ENCODE data around the gene SLC9A7. TPM values are rescaled to one million over a fixed set of nuclear protein-coding genes. Genes with fewer than 3 reads are reported as not detected.

Gene SLC9A7
- total RNA-seq, 1 donor from 2014 or later, result 5.5 TPM

DNA sequence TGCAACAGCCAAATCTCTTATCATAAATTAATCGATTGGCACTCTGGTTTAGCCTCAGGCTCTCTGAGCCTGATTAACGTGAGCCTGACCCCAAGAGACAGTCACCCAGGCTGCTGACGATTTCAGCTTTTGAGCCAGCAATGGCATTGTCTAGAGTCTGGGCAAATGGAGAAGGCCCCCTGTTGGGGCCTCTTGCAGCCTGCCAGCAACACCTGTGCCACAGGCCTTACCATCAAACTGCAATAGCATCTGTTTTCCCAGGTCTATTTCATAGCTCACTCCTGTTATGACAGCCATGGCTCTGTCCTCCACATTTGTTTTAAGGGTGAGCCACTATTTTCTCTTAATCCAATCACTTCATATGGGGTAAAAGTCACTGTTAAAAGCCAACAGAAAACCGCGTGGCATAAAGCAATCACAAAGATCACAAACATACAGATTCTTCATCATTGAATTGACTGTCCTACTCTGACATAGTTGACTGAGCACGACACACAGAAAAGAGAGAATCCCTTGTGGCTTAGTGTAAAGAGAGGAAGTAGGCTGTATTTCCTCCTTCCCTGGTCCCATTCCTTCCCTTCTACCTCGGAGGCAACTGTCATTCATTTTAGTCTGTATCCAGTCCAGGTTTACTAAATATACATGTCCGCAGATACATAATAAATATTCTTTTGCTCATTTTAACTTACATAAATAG, 47.8 kb downstream of the SLC9A7 start:
- Histone ChIP-seq H3K4me1 (no peaks in the 10 kb centered on the region), H3K27me3 (no peaks in the 10 kb centered on the region), H3K27ac (no peak overlapping the region), H3K4me3 (no peak overlapping the region), H3K9me3 (no peaks in the 10 kb centered on the region), H3K36me3 (no peaks in the 10 kb centered on the region)
- DNase-seq (ENCODE audit: low spot score in 2 of 2), result no peak
- intact Hi-C loops (cut with DNase I), result no loop called here
- no peak for TF ChIP-seq CTCF (IDR thresholded peaks at IDR 0.05)

DNA sequence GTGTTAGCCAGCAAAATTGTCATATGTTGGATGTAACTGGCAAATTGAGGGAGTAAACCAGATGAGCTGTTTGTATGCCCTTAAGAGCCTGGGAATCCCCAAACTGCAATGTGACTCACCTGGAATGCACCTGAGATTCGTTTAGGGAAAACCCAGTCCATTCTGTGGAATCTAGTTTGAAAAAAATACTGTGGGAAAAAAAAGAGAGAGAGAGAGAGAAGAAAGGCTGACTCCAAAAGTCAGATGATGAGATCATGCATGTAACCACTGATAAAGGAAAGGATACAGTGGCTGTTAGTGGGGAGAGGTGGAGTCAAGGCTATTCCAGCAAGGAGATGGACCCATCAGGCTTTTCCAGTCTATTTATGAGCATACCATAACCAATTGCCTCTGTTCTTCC, 48.5 kb downstream of the SLC9A7 start:
- intact Hi-C loops (cut with DNase I), result no loop called here
- H3K4me3 ChIP-seq, result no peak overlapping the region
- no peaks in the 10 kb centered on the region for H3K9me3 ChIP-seq
- no peaks in the 10 kb centered on the region for H3K4me1 ChIP-seq
- no peak for TF ChIP-seq CTCF (IDR thresholded peaks at IDR 0.05)
- H3K27me3 ChIP-seq, result no peaks in the 10 kb centered on the region
- no peak for DNase-seq (ENCODE audit: low spot score in 2 of 2)
- H3K36me3 ChIP-seq, result no peaks in the 10 kb centered on the region
- no peak overlapping the region for H3K27ac ChIP-seq

DNA sequence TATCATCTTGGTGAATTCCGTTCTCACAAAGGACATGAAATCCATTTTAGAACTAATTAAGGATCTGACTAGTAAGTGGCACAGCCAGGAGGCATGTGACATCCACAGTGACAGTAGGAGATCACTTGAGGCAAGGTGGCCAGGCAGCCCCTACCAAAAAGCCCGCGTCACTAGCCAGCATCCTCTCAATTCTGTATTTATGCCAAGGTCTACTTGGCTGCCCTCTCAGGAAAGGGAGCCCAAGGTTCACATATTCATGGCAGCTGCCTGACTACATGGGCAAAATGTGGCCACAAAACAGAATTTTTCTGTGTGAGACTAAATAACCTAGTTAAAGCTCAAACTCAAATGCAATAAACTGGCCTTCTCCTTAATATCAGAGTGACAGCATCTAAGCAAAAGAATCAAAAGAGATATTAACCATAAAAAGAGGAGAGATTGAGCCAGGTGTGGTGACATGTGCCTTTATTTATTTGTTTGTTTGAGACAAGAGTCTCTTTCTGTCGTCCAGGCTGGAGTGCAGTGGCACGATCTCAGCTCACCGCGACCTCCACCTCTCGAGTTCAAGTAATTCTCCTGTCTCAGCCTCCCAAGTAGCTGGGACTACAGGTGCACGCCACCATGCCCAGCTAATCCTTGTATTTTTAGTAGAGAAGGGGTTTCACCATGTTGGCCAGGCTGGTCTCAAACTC, 51.5 kb downstream of the SLC9A7 start:
- Histone ChIP-seq H3K27me3 (no peaks in the 10 kb centered on the region), H3K27ac (no peak overlapping the region), H3K4me1 (no peaks in the 10 kb centered on the region), H3K9me3 (no peaks in the 10 kb centered on the region), H3K36me3 (no peaks in the 10 kb centered on the region), H3K4me3 (no peak overlapping the region)
- intact Hi-C loops (cut with DNase I), result no loop called here
- no peak for TF ChIP-seq CTCF (IDR thresholded peaks at IDR 0.05)
- DNase-seq (ENCODE audit: low spot score in 2 of 2), result no peak

DNA sequence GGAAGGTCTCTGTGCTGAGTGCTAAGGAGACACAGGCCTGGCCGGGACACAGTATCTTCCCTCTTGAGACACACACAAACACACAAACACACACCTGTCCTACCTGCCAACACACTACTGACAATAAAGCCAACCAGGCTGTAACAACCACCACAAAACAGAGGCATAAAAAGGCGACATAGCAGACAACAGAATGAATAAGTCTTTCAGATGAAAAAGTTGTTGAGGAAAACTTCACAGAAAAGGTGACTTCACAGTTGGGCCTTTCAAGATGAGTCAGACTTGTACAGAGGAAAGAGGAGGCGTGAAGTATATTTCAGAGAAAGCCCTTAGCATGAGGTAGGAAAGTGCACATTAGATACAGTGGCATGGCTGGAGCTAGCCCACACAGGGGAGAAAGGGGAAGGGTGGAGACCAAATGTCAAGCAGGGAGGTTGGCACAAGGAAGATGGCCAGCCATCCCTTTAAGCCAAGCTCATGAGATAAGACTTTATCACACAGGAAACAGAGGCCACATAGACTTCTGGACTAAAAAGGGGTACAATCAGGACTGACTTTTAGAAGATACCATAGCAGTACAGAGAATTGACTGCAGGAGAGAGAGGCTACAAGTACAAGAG, 54.0 kb downstream of the SLC9A7 start:
- no peak for TF ChIP-seq CTCF (IDR thresholded peaks at IDR 0.05)
- H3K27ac ChIP-seq, result no peak overlapping the region
- DNase-seq (ENCODE audit: low spot score in 2 of 2), result no peak
- intact Hi-C loops (cut with DNase I), result no loop called here
- no peak overlapping the region for H3K4me3 ChIP-seq
- no peaks in the 10 kb centered on the region for H3K9me3 ChIP-seq
- no peaks in the 10 kb centered on the region for H3K27me3 ChIP-seq
- H3K36me3 ChIP-seq, result no peaks in the 10 kb centered on the region
- no peaks in the 10 kb centered on the region for H3K4me1 ChIP-seq

DNA sequence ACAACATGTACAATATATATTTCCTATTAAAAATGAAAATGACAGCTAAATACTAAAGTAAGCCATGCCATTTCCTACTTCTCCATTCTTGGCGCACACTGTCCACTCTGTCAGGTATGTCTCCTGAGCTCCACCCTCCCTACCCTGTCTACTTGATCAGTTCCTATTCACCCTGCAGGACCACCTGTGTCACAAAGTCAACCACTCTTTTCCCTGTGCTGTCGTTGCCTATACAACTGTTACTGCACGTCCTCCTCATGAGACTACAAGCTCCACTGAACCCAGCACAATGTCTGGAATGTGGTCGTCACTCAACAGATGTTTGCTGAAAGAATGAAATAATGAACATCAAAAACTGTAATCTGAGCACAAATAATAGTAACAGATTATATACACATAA, 54.9 kb downstream of the SLC9A7 start:
- H3K27ac ChIP-seq, result no peak overlapping the region
- H3K27me3 ChIP-seq, result no peaks in the 10 kb centered on the region
- no peaks in the 10 kb centered on the region for H3K36me3 ChIP-seq
- no peaks in the 10 kb centered on the region for H3K9me3 ChIP-seq
- intact Hi-C loops (cut with DNase I), result no loop called here
- H3K4me1 ChIP-seq, result no peaks in the 10 kb centered on the region
- H3K4me3 ChIP-seq, result no peak overlapping the region
- DNase-seq (ENCODE audit: low spot score in 2 of 2), result no peak
- TF ChIP-seq CTCF (IDR thresholded peaks at IDR 0.05), result no peak

Measured in ascending aorta (tissue), 2 donors.